ENCODE data around the gene SERPINA12.

SERPINA12 gene

GRCh38 chr14:94462219-94462551, 47.1 kb downstream of the SERPINA12 start:
- no peak for DNase-seq

DNA sequence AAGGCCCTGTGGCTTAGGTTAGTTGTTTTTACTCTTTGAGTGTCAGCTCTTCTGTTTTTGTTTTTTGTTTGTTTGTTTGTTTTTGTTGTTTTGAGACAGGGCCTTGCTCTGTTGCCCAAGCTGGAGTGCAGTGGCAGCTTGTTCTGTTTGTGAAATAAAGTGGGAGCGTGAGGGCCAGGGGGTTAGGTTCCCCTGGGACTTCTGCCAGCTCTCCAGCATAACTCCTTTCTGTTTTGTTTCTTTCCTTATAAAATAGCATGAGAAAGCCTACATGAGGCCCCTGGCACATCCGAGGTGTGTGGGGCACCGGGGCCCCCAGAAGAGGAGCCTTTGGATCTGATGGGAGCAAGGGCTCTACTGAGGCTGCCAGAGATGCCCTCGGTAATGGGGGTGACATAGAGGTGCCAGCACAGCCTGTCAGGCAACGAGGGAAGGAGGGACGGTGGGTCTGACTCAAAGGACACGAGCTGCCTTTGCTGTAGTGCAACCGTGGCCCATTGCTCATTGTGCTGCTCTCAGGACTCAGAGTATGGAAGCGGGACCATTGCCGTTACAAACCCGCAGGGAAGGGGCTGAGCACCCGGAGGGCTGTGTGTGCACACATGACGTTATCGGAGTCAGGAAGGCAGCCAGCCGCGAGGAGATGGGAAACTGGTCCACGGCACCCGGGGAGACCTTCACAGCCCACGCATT, 47.6 kb downstream of the SERPINA12 start:
- no peak for DNase-seq

DNA sequence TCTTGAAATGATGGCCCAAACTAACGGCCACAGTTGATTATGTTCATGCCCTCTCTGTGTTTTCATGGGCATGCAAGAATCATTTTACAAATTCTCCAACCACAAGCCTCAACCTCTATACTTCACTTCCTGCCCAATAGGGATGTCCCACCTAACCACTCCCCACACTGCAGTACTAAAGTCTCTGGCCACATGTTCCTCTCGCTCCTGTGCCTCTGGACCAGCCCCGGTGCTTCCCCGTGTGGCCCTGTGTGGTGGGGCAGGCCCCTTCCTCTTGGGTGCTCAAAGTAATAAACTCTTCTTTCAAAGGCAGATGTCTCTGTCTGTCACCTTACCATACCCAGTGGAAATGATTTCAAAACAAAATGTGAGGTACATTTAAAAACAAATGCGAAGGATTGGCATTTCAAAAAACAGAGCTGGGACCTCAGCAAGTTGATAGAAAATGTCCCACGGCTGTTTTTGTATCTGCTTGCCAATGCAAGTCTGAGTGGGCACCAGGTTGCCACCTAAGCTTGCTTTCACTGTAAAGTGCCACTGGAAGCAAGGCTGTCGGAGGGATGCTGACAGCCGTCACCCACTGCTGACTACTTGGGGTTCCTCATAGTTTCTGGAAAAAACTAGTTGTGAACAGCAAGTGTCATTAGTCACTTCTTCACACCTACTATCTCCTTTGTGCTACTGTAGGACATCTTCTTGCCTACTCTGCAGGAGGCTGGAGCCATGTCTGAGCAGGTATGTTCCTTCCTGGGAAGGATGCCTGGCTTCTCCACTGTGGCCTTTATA, 48.4 kb downstream of the SERPINA12 start:
- no peak for DNase-seq

GRCh38 chr14:94458558-94459205, 50.6 kb downstream of the SERPINA12 start:
- DNase-seq, result no peak

- DNase-seq, result no peak
Measured at GRCh38 chr14:94458096-94458495, 51.2 kb downstream of the SERPINA12 start.

DNA sequence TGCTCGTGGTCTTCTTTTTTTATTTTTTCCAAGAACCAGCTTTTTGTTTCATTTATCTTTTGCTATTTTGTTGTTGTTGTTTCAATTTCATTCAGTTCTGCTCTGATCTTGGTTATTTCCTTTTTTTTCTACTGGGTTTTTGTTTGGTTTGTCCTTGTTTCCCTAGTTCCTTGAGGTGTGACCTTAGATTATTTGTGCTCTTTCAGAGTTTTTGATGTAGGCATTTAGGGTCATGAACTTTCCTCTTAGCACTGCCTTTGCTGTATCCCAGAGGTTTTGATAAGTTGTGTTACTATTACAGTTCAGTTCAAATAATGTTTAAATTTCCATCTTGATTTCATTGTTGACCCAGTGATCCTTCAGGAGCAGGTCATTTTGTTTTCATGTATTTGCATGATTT, 53.3 kb downstream of the SERPINA12 start:
- DNase-seq, result no peak

DNA sequence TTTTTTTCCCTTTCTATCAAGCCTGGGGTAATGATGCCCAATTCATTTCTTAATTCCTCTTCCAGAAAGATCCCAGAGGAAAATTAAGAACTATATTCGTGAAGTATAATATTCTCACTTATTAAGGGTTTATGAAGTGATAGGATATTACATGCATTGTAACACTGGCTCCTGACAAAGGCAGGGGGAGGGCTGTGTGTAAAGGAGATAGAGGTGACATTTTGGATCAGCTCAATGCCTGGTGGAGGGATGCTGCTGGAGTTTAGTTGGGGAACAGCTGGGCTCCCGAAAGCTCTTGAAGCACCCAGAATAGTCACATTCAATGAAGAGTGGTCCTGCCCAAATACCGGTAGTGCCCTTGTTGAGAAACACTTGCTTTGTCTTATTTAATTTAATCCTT, 57.4 kb downstream of the SERPINA12 start:
- DNase-seq, result no peak

- DNase-seq, result no peak
Measured at GRCh38 chr14:94451091-94451771, 58.0 kb downstream of the SERPINA12 start.

DNA sequence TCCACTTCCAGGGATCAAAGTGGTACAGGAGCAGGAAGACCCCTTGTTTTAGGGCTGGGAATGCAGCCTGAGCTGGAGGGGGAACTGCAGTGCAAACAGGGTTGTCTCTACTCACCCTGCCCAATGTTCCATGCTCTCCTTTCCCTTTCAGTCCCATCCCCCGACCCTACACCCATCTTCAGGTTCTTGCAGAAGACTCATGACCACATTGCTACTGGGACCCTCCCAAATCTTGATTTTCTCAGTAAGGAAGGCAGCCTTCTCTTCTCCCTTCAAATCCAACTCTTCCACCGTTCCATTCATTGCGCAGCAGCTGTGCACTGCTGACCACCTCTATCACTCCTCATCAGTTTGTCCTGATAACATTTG, 58.6 kb downstream of the SERPINA12 start:
- DNase-seq, result no peak

- no peak for DNase-seq
Measured at GRCh38 chr14:94449930-94450329, 59.3 kb downstream of the SERPINA12 start.

- DNase-seq, result no peak
Measured at GRCh38 chr14:94448071-94448808, 61.0 kb downstream of the SERPINA12 start.

GRCh38 chr14:94447206-94447605, 62.1 kb downstream of the SERPINA12 start:
- no peak for DNase-seq

DNA sequence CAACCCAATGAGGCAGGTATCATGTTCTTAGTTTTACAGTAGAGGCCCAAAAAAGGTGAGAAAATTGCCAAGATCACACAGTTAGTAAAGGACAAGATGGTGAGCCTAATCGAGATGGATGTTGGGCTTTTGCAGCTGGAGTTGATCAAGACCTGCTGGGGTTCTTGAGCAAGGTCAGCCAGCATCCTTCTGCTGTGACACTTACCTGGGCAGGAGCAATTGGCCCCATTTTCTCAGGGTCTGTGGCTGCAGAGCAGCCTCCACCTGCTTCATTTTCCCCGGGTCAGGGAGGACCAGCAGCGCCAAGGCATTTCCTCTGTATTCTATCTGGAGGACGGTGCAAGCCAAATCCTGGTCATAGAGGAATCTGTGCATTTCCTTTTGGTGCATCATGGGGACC, 63.1 kb downstream of the SERPINA12 start:
- DNase-seq, result no peak

DNA sequence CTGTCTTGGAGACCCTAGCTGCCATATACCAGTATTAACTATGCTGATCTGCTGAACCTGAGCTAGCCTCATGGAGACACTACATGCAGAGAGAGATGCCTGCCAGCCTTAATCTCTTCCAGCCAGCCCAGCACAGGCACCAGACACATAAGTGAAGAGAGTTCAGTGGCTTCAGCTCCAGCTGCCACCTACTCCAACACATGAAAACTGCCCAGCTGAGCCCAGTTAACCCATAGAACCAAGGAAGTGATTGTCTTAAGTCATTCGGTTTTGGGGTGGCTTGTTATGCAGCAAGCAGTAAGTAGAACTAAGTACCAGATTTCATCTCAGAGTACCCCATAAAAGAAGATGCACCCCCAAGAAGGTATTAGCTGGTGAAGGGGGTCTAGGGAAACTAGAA, 64.3 kb downstream of the SERPINA12 start:
- DNase-seq, result no peak

GRCh38 chr14:94441531-94442205, 67.6 kb downstream of the SERPINA12 start:
- no peak for DNase-seq

GRCh38 chr14:94441130-94441529, 68.1 kb downstream of the SERPINA12 start:
- no peak for DNase-seq

- no peak for DNase-seq
Measured at GRCh38 chr14:94439453-94440057, 69.7 kb downstream of the SERPINA12 start.

All from activated gamma-delta T cell treated with Interleukin-2 at 50 U/mL for 16 hours (primary cell).